ENCODE results near the gene VIL1. TPM values are rescaled to one million over a fixed set of nuclear protein-coding genes. Genes with fewer than 3 reads are reported as not detected.

Gene VIL1
- total RNA-seq, 1 experiment from 2014 or later, result 0.18 TPM

- no TSS peak for BruUV-seq (replicated peaks)
- TF ChIP-seq TCF7L2 (IDR thresholded peaks at IDR 0.05; ENCODE audit: low read depth, low read length) (no peak), POLR2AphosphoS5 (IDR thresholded peaks at IDR 0.05; ENCODE audit: low read depth, low read length) (no peak; the same call in 1 of the 2 replicates), SIN3A (IDR thresholded peaks at IDR 0.05; ENCODE audit: borderline replicate concordance, insufficient read depth, low read depth, low read length) (no peak)
- TF ChIP-seq, protein P1, sequence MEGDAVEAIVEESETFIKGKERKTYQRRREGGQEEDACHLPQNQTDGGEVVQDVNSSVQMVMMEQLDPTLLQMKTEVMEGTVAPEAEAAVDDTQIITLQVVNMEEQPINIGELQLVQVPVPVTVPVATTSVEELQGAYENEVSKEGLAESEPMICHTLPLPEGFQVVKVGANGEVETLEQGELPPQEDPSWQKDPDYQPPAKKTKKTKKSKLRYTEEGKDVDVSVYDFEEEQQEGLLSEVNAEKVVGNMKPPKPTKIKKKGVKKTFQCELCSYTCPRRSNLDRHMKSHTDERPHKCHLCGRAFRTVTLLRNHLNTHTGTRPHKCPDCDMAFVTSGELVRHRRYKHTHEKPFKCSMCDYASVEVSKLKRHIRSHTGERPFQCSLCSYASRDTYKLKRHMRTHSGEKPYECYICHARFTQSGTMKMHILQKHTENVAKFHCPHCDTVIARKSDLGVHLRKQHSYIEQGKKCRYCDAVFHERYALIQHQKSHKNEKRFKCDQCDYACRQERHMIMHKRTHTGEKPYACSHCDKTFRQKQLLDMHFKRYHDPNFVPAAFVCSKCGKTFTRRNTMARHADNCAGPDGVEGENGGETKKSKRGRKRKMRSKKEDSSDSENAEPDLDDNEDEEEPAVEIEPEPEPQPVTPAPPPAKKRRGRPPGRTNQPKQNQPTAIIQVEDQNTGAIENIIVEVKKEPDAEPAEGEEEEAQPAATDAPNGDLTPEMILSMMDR (IDR thresholded peaks at IDR 0.05), result no peak
- TF ChIP-seq, protein P2, sequence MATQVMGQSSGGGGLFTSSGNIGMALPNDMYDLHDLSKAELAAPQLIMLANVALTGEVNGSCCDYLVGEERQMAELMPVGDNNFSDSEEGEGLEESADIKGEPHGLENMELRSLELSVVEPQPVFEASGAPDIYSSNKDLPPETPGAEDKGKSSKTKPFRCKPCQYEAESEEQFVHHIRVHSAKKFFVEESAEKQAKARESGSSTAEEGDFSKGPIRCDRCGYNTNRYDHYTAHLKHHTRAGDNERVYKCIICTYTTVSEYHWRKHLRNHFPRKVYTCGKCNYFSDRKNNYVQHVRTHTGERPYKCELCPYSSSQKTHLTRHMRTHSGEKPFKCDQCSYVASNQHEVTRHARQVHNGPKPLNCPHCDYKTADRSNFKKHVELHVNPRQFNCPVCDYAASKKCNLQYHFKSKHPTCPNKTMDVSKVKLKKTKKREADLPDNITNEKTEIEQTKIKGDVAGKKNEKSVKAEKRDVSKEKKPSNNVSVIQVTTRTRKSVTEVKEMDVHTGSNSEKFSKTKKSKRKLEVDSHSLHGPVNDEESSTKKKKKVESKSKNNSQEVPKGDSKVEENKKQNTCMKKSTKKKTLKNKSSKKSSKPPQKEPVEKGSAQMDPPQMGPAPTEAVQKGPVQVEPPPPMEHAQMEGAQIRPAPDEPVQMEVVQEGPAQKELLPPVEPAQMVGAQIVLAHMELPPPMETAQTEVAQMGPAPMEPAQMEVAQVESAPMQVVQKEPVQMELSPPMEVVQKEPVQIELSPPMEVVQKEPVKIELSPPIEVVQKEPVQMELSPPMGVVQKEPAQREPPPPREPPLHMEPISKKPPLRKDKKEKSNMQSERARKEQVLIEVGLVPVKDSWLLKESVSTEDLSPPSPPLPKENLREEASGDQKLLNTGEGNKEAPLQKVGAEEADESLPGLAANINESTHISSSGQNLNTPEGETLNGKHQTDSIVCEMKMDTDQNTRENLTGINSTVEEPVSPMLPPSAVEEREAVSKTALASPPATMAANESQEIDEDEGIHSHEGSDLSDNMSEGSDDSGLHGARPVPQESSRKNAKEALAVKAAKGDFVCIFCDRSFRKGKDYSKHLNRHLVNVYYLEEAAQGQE (IDR thresholded peaks at IDR 0.05; ENCODE audit: insufficient read depth in 1 of 2, low read depth in 2 of 2, low read length in 1 of 2), result no peak
- no peak for DNase-seq (ENCODE audit: low read depth, low spot score)
- CTCF ChIA-PET, result interaction anchor here (0.6 kb wide), 1 partner anchor 31 kb away, joined by 6 read pairs; no protein-coding TSS in a partner anchor
- peak overlapping the region; percentile 89 for H3K27ac ChIP-seq (ENCODE audit: low read length)
- POLR2A ChIA-PET, result no interaction called here
- intact Hi-C loops (cut with micrococcal nuclease; ENCODE audit: unreplicated experiment), result no loop called here
- H3K9me3 ChIP-seq (ENCODE audit: control insufficient read depth, insufficient read depth, low read depth, low read length), result no peaks in the 10 kb centered on the region
- ATAC-seq, result no peak
- H3K36me3 ChIP-seq (ENCODE audit: control insufficient read depth, insufficient read depth, low read length), result no peaks in the 10 kb centered on the region; the same call in none of the 2 replicates
- peak overlapping the region; percentile 76 to 78 for H3K4me3 ChIP-seq (ENCODE audit: low read depth in 2 of 2, low read length in 2 of 2)
- no peaks in the 10 kb centered on the region for H3K27me3 ChIP-seq (ENCODE audit: control insufficient read depth, insufficient read depth, low read length)
- in situ Hi-C loops (cut with HindIII; ENCODE audit: low pct_unique_long_range_greater_than_20kb, low sequenced_read_pairs), result no loop called here
- H3K4me1 ChIP-seq (ENCODE audit: control insufficient read depth, insufficient read depth, low read length), result peaks cover 54% of the 10 kb centered on the region
These were observed 18.6 kb upstream of the VIL1 start for GRCh38 chr2:218400167-218400929.

GRCh38 chr2:218400930-218401881 is 17.7 kb upstream of the VIL1 start:
- in situ Hi-C loops (cut with HindIII; ENCODE audit: low pct_unique_long_range_greater_than_20kb, low sequenced_read_pairs), result no loop called here
- ATAC-seq, result no peak
- H3K4me1 ChIP-seq (ENCODE audit: control insufficient read depth, insufficient read depth, low read length), result peaks cover 61% of the 10 kb centered on the region
- DNase-seq (ENCODE audit: low read depth, low spot score), result no peak
- no TSS peak for BruUV-seq (replicated peaks)
- TF ChIP-seq SIN3A (IDR thresholded peaks at IDR 0.05; ENCODE audit: borderline replicate concordance, insufficient read depth, low read depth, low read length) (no peak), TCF7L2 (IDR thresholded peaks at IDR 0.05; ENCODE audit: low read depth, low read length) (no peak), POLR2AphosphoS5 (IDR thresholded peaks at IDR 0.05; ENCODE audit: low read depth, low read length) (no peak)
- TF ChIP-seq, protein P1 (IDR thresholded peaks at IDR 0.05), result no peak
- TF ChIP-seq, protein P2 (IDR thresholded peaks at IDR 0.05; ENCODE audit: insufficient read depth in 1 of 2, low read depth in 2 of 2, low read length in 1 of 2), result no peak
- H3K27ac ChIP-seq (ENCODE audit: low read length), result peak overlapping the region; percentile 81
- intact Hi-C loops (cut with micrococcal nuclease; ENCODE audit: unreplicated experiment), result no loop called here
- no peaks in the 10 kb centered on the region; the same call in none of the 2 replicates for H3K36me3 ChIP-seq (ENCODE audit: control insufficient read depth, insufficient read depth, low read length)
- ChIA-PET CTCF (interaction anchor here (0.6 kb wide), 1 partner anchor 69 kb away, joined by 11 read pairs; no protein-coding TSS in a partner anchor), POLR2A (no interaction called here)
- no peaks in the 10 kb centered on the region for H3K27me3 ChIP-seq (ENCODE audit: control insufficient read depth, insufficient read depth, low read length)
- no peaks in the 10 kb centered on the region for H3K9me3 ChIP-seq (ENCODE audit: control insufficient read depth, insufficient read depth, low read depth, low read length)
- H3K4me3 ChIP-seq (ENCODE audit: low read depth in 2 of 2, low read length in 2 of 2), result peak overlapping the region; percentile 76 to 78
